ENCODE measurements around the gene PHLPP1.

The PHLPP1 gene

DNA sequence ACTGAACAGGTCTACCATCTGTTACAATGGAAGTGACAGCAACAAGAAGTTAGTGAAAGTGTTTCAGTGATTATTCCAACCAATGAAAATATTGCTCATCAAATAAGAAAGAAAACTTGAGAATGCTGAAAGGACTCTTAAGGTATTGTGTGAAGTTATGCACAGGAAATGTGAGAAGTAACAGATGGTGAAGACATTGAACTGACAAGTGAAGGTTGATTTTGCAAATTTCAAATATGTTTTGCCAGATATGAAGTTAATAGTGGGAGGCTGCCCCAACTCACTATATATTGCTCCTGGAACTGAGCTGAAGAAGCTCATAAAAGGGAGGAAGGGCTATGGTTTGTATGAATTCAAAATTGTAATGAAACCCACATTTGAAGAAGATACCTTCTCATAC lies 97.5 kb downstream of the PHLPP1 start:
- Histone ChIP-seq H3K9ac (ENCODE audit: low read depth, low read length, poor library complexity) (no peak overlapping the region), H3K4ac (ENCODE audit: low read length) (no peak overlapping the region), H3K4me1 (ENCODE audit: control insufficient read depth in 2 of 2, insufficient read depth in 1 of 2, low read depth in 1 of 2, low read length in 2 of 2) (peaks cover 3 to 14% of the 10 kb centered on the region in 2 donors)

DNA sequence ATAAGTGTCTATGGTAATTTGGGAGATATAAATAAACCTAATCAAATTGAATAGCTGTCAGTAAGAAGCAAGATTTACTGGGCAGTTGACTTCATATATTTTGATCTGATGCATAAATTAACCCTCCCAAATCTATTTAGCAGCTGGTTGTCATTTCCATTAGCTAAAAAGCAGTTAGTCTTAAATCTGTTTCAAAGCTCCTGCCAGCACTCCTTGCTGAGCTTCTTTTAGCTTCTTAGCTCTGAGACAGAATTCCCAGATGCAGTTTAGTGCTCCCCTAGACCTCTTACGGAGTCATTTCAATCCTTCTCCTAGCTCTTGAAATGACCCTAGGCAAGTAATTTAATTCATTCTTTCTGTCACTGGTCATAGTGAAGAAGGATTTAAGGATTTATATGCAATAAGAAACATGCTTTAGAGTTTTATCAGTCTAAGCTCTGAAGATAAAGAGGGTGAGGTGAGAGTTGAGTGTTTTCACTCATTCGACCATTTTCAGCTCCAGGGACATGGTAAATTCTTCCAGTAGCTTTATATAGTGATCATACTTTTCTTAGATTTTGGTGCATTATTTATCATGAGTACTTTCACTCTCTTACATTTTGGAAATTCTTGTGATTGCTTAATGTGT lies 98.9 kb downstream of the PHLPP1 start:
- no peak for DNase-seq (ENCODE audit: low spot score)

More for the DNA sequence above, 97.5 kb downstream of the PHLPP1 start:
- Histone ChIP-seq H4K91ac (ENCODE audit: low read depth, low read length, poor library complexity) (no peak overlapping the region), H3K27ac (replicated peaks; ENCODE audit: low read length) (no peak overlapping the region), H2BK5ac (ENCODE audit: low read length) (no peak overlapping the region), H2BK15ac (ENCODE audit: low read length) (no peak overlapping the region), H3K9me3 (replicated peaks in 1 of 2; ENCODE audit: control insufficient read depth in 2 of 2, insufficient read depth in 1 of 2, low read depth in 1 of 2, low read length in 2 of 2) (no peaks in the 10 kb centered on the region), H3K27me3 (ENCODE audit: control insufficient read depth in 3 of 3, insufficient read depth in 3 of 3, low read depth in 1 of 3, low read length in 3 of 3) (no peaks in the 10 kb centered on the region), H3K18ac (ENCODE audit: low read length) (no peak overlapping the region), H3K23ac (ENCODE audit: low read depth, low read length, poor library complexity) (no peak overlapping the region), H4K8ac (ENCODE audit: low read depth, low read length) (no peak overlapping the region), H3K14ac (ENCODE audit: low read length) (no peak overlapping the region), H2AK5ac (ENCODE audit: low read depth, low read length) (no peak overlapping the region), H3K79me1 (ENCODE audit: low read depth, low read length) (no peaks in the 10 kb centered on the region), H2BK120ac (ENCODE audit: low read depth, low read length) (no peak overlapping the region), H3K36me3 (replicated peaks in 1 of 2; ENCODE audit: control insufficient read depth in 2 of 2, insufficient read depth in 2 of 2, low read length in 2 of 2) (no peaks in the 10 kb centered on the region), H2BK12ac (ENCODE audit: low read length) (no peak overlapping the region), H3K4me2 (ENCODE audit: insufficient read depth, low read length, poor library complexity, severe bottlenecking) (no peak overlapping the region), H3K4me3 (ENCODE audit: low read length in 2 of 2) (no peak overlapping the region), H2AFZ (ENCODE audit: low read length) (no peak overlapping the region)
- DNase-seq (ENCODE audit: low spot score), result no peak

DNA sequence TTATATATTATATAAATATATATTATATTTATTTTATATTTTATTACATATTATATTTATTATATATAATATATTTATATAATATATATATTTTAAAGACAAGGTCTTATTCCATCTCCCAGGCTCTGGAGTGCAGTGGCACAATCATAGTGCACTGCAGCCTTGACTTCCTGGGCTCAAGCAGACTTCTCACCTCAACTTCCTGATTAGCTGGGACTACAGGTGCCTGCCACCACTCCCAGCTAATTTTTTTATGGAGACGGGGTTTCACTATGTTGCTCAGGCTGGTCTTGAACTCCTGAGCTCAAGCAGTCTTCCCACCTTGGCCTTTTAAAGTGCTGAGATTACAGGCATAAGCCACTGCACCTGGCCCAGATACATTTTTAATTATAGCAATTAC lies 110.0 kb downstream of the PHLPP1 start:
- Histone ChIP-seq H3K23ac (ENCODE audit: low read depth, low read length, poor library complexity) (no peak overlapping the region), H3K27me3 (ENCODE audit: control insufficient read depth in 3 of 3, insufficient read depth in 3 of 3, low read depth in 1 of 3, low read length in 3 of 3) (no peaks in the 10 kb centered on the region), H3K4ac (ENCODE audit: low read length) (no peak overlapping the region), H2BK5ac (ENCODE audit: low read length) (no peak overlapping the region), H2AK5ac (ENCODE audit: low read depth, low read length) (no peak overlapping the region), H2AFZ (ENCODE audit: low read length) (no peak overlapping the region), H3K9ac (ENCODE audit: low read depth, low read length, poor library complexity) (no peak overlapping the region), H3K4me2 (ENCODE audit: insufficient read depth, low read length, poor library complexity, severe bottlenecking) (no peak overlapping the region), H2BK12ac (ENCODE audit: low read length) (no peak overlapping the region), H3K27ac (replicated peaks; ENCODE audit: low read length) (no peak overlapping the region), H3K14ac (ENCODE audit: low read length) (no peak overlapping the region), H2BK15ac (ENCODE audit: low read length) (no peak overlapping the region), H3K4me3 (ENCODE audit: low read length in 2 of 2) (no peak overlapping the region), H3K36me3 (replicated peaks in 1 of 2; ENCODE audit: control insufficient read depth in 2 of 2, insufficient read depth in 2 of 2, low read length in 2 of 2) (peaks cover 3 to 7% of the 10 kb centered on the region in 2 donors), H4K8ac (ENCODE audit: low read depth, low read length) (no peak overlapping the region), H2BK120ac (ENCODE audit: low read depth, low read length) (no peak overlapping the region), H3K79me1 (ENCODE audit: low read depth, low read length) (no peaks in the 10 kb centered on the region), H3K18ac (ENCODE audit: low read length) (no peak overlapping the region), H3K4me1 (ENCODE audit: control insufficient read depth in 2 of 2, insufficient read depth in 1 of 2, low read depth in 1 of 2, low read length in 2 of 2) (peaks cover 1 to 4% of the 10 kb centered on the region in 2 donors), H3K9me3 (replicated peaks in 1 of 2; ENCODE audit: control insufficient read depth in 2 of 2, insufficient read depth in 1 of 2, low read depth in 1 of 2, low read length in 2 of 2) (peaks cover 0 to 7% of the 10 kb centered on the region in 2 donors), H4K91ac (ENCODE audit: low read depth, low read length, poor library complexity) (no peak overlapping the region)
- no CpG with 5 or more reads among the region's 1 CpG for WGBS, 2 donors (ENCODE audit: extremely low coverage in 2 of 2, insufficient read length in 2 of 2, insufficient replicate concordance in 1 of 2)
- DNase-seq (ENCODE audit: low spot score), result no peak

More for the DNA sequence above, 98.9 kb downstream of the PHLPP1 start:
- no peaks in the 10 kb centered on the region for H3K79me1 ChIP-seq (ENCODE audit: low read depth, low read length)
- H2BK15ac ChIP-seq (ENCODE audit: low read length), result no peak overlapping the region
- no peak overlapping the region for H3K27ac ChIP-seq (replicated peaks; ENCODE audit: low read length)
- no peaks in the 10 kb centered on the region for H3K9me3 ChIP-seq (replicated peaks in 1 of 2; ENCODE audit: control insufficient read depth in 2 of 2, insufficient read depth in 1 of 2, low read depth in 1 of 2, low read length in 2 of 2)
- peaks cover 3 to 14% of the 10 kb centered on the region in 2 donors for H3K4me1 ChIP-seq (ENCODE audit: control insufficient read depth in 2 of 2, insufficient read depth in 1 of 2, low read depth in 1 of 2, low read length in 2 of 2)
- H2AFZ ChIP-seq (ENCODE audit: low read length), result no peak overlapping the region
- H3K14ac ChIP-seq (ENCODE audit: low read length), result no peak overlapping the region
- no peak overlapping the region for H4K8ac ChIP-seq (ENCODE audit: low read depth, low read length)
- no peak overlapping the region for H3K4ac ChIP-seq (ENCODE audit: low read length)
- no CpG with 5 or more reads among the region's 2 CpGs for WGBS, 2 donors (ENCODE audit: extremely low coverage in 2 of 2, insufficient read length in 2 of 2, insufficient replicate concordance in 1 of 2)
- no peak overlapping the region for H3K23ac ChIP-seq (ENCODE audit: low read depth, low read length, poor library complexity)
- H3K18ac ChIP-seq (ENCODE audit: low read length), result no peak overlapping the region
- no peak overlapping the region for H2AK5ac ChIP-seq (ENCODE audit: low read depth, low read length)
- no peak overlapping the region for H4K91ac ChIP-seq (ENCODE audit: low read depth, low read length, poor library complexity)
- H2BK5ac ChIP-seq (ENCODE audit: low read length), result no peak overlapping the region
- no peak overlapping the region for H3K4me3 ChIP-seq (ENCODE audit: low read length in 2 of 2)
- H3K9ac ChIP-seq (ENCODE audit: low read depth, low read length, poor library complexity), result no peak overlapping the region
- H2BK120ac ChIP-seq (ENCODE audit: low read depth, low read length), result no peak overlapping the region
- H3K4me2 ChIP-seq (ENCODE audit: insufficient read depth, low read length, poor library complexity, severe bottlenecking), result no peak overlapping the region
- H3K36me3 ChIP-seq (replicated peaks in 1 of 2; ENCODE audit: control insufficient read depth in 2 of 2, insufficient read depth in 2 of 2, low read length in 2 of 2), result no peaks in the 10 kb centered on the region
- no peak overlapping the region for H2BK12ac ChIP-seq (ENCODE audit: low read length)
- H3K27me3 ChIP-seq (ENCODE audit: control insufficient read depth in 3 of 3, insufficient read depth in 3 of 3, low read depth in 1 of 3, low read length in 3 of 3), result no peaks in the 10 kb centered on the region

DNA sequence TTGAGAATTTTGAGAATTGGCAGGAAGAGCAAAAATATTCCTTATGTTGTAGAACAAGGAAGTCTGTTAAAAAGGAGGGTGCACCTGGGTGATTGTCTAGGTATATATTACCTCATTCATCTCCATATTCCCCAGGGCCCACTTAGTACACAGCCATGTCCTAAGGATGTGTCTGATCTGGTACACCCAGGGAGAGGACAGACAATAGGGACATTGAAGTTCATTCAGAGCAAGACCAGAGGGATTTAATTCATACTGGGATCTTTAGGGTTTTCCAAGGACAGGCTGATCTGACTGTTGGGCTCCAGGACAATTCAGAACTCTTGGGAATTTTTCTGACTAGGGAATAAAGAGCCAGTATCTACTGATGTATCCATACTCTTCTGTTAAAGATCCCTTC lies 112.1 kb downstream of the PHLPP1 start:
- Histone ChIP-seq H2BK12ac (ENCODE audit: low read length) (no peak overlapping the region), H3K4me3 (ENCODE audit: low read length in 2 of 2) (no peak overlapping the region), H3K9ac (ENCODE audit: low read depth, low read length, poor library complexity) (no peak overlapping the region), H3K36me3 (replicated peaks in 1 of 2; ENCODE audit: control insufficient read depth in 2 of 2, insufficient read depth in 2 of 2, low read length in 2 of 2) (peaks cover 3 to 14% of the 10 kb centered on the region in 2 donors), H3K23ac (ENCODE audit: low read depth, low read length, poor library complexity) (no peak overlapping the region), H2AFZ (ENCODE audit: low read length) (no peak overlapping the region), H3K18ac (ENCODE audit: low read length) (no peak overlapping the region), H3K79me1 (ENCODE audit: low read depth, low read length) (no peaks in the 10 kb centered on the region), H3K4me1 (ENCODE audit: control insufficient read depth in 2 of 2, insufficient read depth in 1 of 2, low read depth in 1 of 2, low read length in 2 of 2) (peaks cover 1 to 6% of the 10 kb centered on the region in 2 donors), H3K27me3 (ENCODE audit: control insufficient read depth in 3 of 3, insufficient read depth in 3 of 3, low read depth in 1 of 3, low read length in 3 of 3) (no peaks in the 10 kb centered on the region), H3K4me2 (ENCODE audit: insufficient read depth, low read length, poor library complexity, severe bottlenecking) (no peak overlapping the region), H3K9me3 (replicated peaks in 1 of 2; ENCODE audit: control insufficient read depth in 2 of 2, insufficient read depth in 1 of 2, low read depth in 1 of 2, low read length in 2 of 2) (peaks cover 0 to 7% of the 10 kb centered on the region in 2 donors), H2AK5ac (ENCODE audit: low read depth, low read length) (no peak overlapping the region), H2BK15ac (ENCODE audit: low read length) (no peak overlapping the region), H4K8ac (ENCODE audit: low read depth, low read length) (no peak overlapping the region), H3K14ac (ENCODE audit: low read length) (no peak overlapping the region), H3K27ac (replicated peaks; ENCODE audit: low read length) (no peak overlapping the region), H4K91ac (ENCODE audit: low read depth, low read length, poor library complexity) (no peak overlapping the region), H2BK120ac (ENCODE audit: low read depth, low read length) (no peak overlapping the region), H3K4ac (ENCODE audit: low read length) (no peak overlapping the region), H2BK5ac (ENCODE audit: low read length) (no peak overlapping the region)
- no peak for DNase-seq (ENCODE audit: low spot score)

Measured in neuronal stem cell (in vitro differentiated cells).